Measurements from ENCODE around the gene ACVR2A. TPM values are rescaled to one million over a fixed set of nuclear protein-coding genes. Genes with fewer than 3 reads are reported as not detected.

The ACVR2A gene
- total RNA-seq, 1 donor from 2014 or later = 22.6 TPM

GRCh38 chr2:147924647-147925046 is 79.8 kb downstream of the ACVR2A start:
- H3K27ac ChIP-seq (ENCODE audit: low read depth, low read length) = no peak overlapping the region
- H3K27me3 ChIP-seq (ENCODE audit: insufficient read depth, low read length) = no peaks in the 10 kb centered on the region
- H3K4me1 Mint-ChIP-seq (ENCODE audit: low read depth, unreplicated experiment) = no peaks in the 10 kb centered on the region
- H3K36me3 Mint-ChIP-seq (ENCODE audit: low read depth, unreplicated experiment) = peaks cover 5% of the 10 kb centered on the region
- no peak overlapping the region for H3K4me2 ChIP-seq (ENCODE audit: low read length)
- no peak overlapping the region for H2AFZ ChIP-seq (ENCODE audit: low read depth, low read length)
- no peak overlapping the region for H3K9ac ChIP-seq (ENCODE audit: low read length)
- H3K79me2 ChIP-seq (ENCODE audit: insufficient read depth, low read length) = no peaks in the 10 kb centered on the region
- H3K4me3 Mint-ChIP-seq (ENCODE audit: unreplicated experiment) = no peak overlapping the region
- H3K27ac Mint-ChIP-seq (ENCODE audit: unreplicated experiment) = no peak overlapping the region
- peaks cover under 1% of the 10 kb centered on the region for H3K36me3 ChIP-seq (ENCODE audit: insufficient read depth, low read length)
- no peaks in the 10 kb centered on the region for H3K4me1 ChIP-seq (ENCODE audit: insufficient read depth, low read length)
- no peaks in the 10 kb centered on the region for H3K9me3 ChIP-seq (ENCODE audit: insufficient read depth, low read depth, low read length)
- no peaks in the 10 kb centered on the region for H4K20me1 ChIP-seq (ENCODE audit: insufficient read depth, low read length)
- no peak for TF ChIP-seq EZH2 (IDR thresholded peaks at IDR 0.05; ENCODE audit: insufficient read depth, low read length)
- no peak for TF ChIP-seq CTCF (IDR thresholded peaks at IDR 0.05; ENCODE audit: insufficient read depth, low read depth, low read length)
- DNase-seq (ENCODE audit: low read depth) (no peak), FAIRE-seq (no peak)
- no peak overlapping the region for H3K4me3 ChIP-seq (ENCODE audit: insufficient read depth, low read depth, low read length)
- no peaks in the 10 kb centered on the region for H3K27me3 Mint-ChIP-seq (ENCODE audit: low read depth, unreplicated experiment)
- no peaks in the 10 kb centered on the region for H3K9me3 Mint-ChIP-seq (ENCODE audit: unreplicated experiment)

- FAIRE-seq (no peak), DNase-seq (ENCODE audit: low read depth) (no peak)
- Histone ChIP-seq H3K79me2 (ENCODE audit: insufficient read depth, low read length) (no peaks in the 10 kb centered on the region), H3K27me3 (ENCODE audit: insufficient read depth, low read length) (no peaks in the 10 kb centered on the region), H3K36me3 (ENCODE audit: insufficient read depth, low read length) (peaks cover 4% of the 10 kb centered on the region), H3K9ac (ENCODE audit: low read length) (no peak overlapping the region), H4K20me1 (ENCODE audit: insufficient read depth, low read length) (no peaks in the 10 kb centered on the region), H3K4me1 (ENCODE audit: insufficient read depth, low read length) (no peaks in the 10 kb centered on the region), H3K9me3 (ENCODE audit: insufficient read depth, low read depth, low read length) (no peaks in the 10 kb centered on the region), H3K27ac (ENCODE audit: low read depth, low read length) (no peak overlapping the region), H3K4me2 (ENCODE audit: low read length) (no peak overlapping the region), H3K4me3 (ENCODE audit: insufficient read depth, low read depth, low read length) (no peak overlapping the region), H2AFZ (ENCODE audit: low read depth, low read length) (no peak overlapping the region)
- TF ChIP-seq EZH2 (IDR thresholded peaks at IDR 0.05; ENCODE audit: insufficient read depth, low read length) = no peak
- no peak for TF ChIP-seq CTCF (IDR thresholded peaks at IDR 0.05; ENCODE audit: insufficient read depth, low read depth, low read length)
- Mint-ChIP-seq H3K27me3 (ENCODE audit: low read depth, unreplicated experiment) (no peaks in the 10 kb centered on the region), H3K27ac (ENCODE audit: unreplicated experiment) (no peak overlapping the region), H3K36me3 (ENCODE audit: low read depth, unreplicated experiment) (peaks cover 6% of the 10 kb centered on the region), H3K4me1 (ENCODE audit: low read depth, unreplicated experiment) (no peaks in the 10 kb centered on the region), H3K4me3 (ENCODE audit: unreplicated experiment) (no peak overlapping the region), H3K9me3 (ENCODE audit: unreplicated experiment) (no peaks in the 10 kb centered on the region)
Measured at GRCh38 chr2:147925886-147926285, 81.1 kb downstream of the ACVR2A start.

- no peaks in the 10 kb centered on the region for H3K4me1 Mint-ChIP-seq (ENCODE audit: low read depth, unreplicated experiment)
- peaks cover 8% of the 10 kb centered on the region for H3K36me3 Mint-ChIP-seq (ENCODE audit: low read depth, unreplicated experiment)
- no peaks in the 10 kb centered on the region for H3K9me3 Mint-ChIP-seq (ENCODE audit: unreplicated experiment)
- no peaks in the 10 kb centered on the region for H3K27me3 ChIP-seq (ENCODE audit: insufficient read depth, low read length)
- H3K4me3 Mint-ChIP-seq (ENCODE audit: unreplicated experiment) = no peak overlapping the region
- TF ChIP-seq CTCF (IDR thresholded peaks at IDR 0.05; ENCODE audit: insufficient read depth, low read depth, low read length) (no peak), EZH2 (IDR thresholded peaks at IDR 0.05; ENCODE audit: insufficient read depth, low read length) (no peak)
- H3K27ac ChIP-seq (ENCODE audit: low read depth, low read length) = no peak overlapping the region
- H3K4me2 ChIP-seq (ENCODE audit: low read length) = no peak overlapping the region
- FAIRE-seq (no peak), DNase-seq (ENCODE audit: low read depth) (no peak)
- no peaks in the 10 kb centered on the region for H4K20me1 ChIP-seq (ENCODE audit: insufficient read depth, low read length)
- no peak overlapping the region for H3K27ac Mint-ChIP-seq (ENCODE audit: unreplicated experiment)
- H2AFZ ChIP-seq (ENCODE audit: low read depth, low read length) = no peak overlapping the region
- no peaks in the 10 kb centered on the region for H3K27me3 Mint-ChIP-seq (ENCODE audit: low read depth, unreplicated experiment)
- peaks cover 4% of the 10 kb centered on the region for H3K36me3 ChIP-seq (ENCODE audit: insufficient read depth, low read length)
- no peaks in the 10 kb centered on the region for H3K79me2 ChIP-seq (ENCODE audit: insufficient read depth, low read length)
- H3K9me3 ChIP-seq (ENCODE audit: insufficient read depth, low read depth, low read length) = no peaks in the 10 kb centered on the region
- H3K9ac ChIP-seq (ENCODE audit: low read length) = no peak overlapping the region
- no peak overlapping the region for H3K4me3 ChIP-seq (ENCODE audit: insufficient read depth, low read depth, low read length)
- H3K4me1 ChIP-seq (ENCODE audit: insufficient read depth, low read length) = no peaks in the 10 kb centered on the region
Measured at GRCh38 chr2:147927053-147927588, 82.3 kb downstream of the ACVR2A start.

Measured in astrocyte (in vitro differentiated cells and primary cell).